GM12865 (cell line): Measurements from ENCODE around the gene AP1S1.

ENCODE experiments used
- DNase-seq: peaks from one replicate; pipeline ENCODE4 v3.0.0; 2010; ENCODE audit warnings: low read depth
- H3K4me3 ChIP-seq: 2 replicates; pipeline ENCODE4 v1.5.1; 2011; ENCODE audit warnings: mild to moderate bottlenecking, low read depth, low read length, control low read depth
- CTCF ChIP-seq: IDR thresholded peaks from 2 replicates; pipeline ENCODE4 v1.5.1; 2011; ENCODE audit warnings: low read length, control low read depth, low read depth, inconsistent platforms; ENCODE audit not compliant: insufficient read depth; ENCODE audit errors: missing control alignments

AP1S1 gene

DNA sequence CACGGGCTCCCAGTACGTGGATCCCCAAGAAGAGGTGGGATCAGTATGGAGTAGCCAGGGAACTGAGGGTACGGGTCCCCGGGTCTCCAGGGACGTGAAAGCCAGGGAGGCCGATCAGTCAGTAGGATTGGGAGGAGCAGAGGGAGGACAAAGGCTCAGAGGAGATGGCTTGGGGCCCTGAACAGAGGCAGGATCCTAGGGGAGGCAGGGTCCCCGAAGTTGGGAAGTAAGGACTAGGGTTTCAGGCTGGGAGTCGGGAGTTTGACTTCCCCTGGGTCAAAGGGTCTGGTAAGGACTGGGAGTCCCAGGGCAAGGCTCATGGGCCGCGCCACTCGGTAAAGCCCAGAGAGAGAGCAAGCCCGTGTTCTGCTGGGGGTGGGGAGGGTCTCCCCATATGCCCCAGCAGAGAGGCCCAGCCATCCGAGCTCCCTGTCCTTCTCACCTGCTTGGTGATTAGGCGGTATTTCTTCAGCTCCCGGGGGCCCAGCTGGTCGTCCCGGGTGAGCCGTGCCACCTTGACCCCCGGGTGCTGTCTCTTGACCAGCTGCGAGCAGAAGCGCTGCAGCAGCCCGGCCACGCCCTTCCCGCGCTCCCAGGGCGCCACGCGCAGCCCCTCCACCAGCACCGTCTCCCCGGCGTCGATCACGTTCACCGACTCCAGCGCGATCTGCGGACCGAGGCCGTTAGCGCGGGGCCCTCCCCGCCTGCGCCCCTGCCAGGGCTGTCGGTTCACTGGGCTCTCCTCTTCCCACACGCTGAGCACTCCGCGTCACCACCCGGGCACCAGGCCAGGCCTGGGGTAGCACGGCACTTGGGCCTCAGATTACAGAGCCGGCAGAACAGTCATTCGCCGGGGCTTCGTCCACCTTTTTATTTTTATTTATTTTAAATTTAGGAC is 18.8 kb downstream of the AP1S1 start:
- no peak for DNase-seq
- no peak for TF ChIP-seq CTCF
- no peak overlapping the region for H3K4me3 ChIP-seq

- no peak for TF ChIP-seq CTCF
- DNase-seq = peak; percentile 73
- no peak overlapping the region for H3K4me3 ChIP-seq
Measured at GRCh38 chr7:101173752-101174244, 19.5 kb downstream of the AP1S1 start.

DNA sequence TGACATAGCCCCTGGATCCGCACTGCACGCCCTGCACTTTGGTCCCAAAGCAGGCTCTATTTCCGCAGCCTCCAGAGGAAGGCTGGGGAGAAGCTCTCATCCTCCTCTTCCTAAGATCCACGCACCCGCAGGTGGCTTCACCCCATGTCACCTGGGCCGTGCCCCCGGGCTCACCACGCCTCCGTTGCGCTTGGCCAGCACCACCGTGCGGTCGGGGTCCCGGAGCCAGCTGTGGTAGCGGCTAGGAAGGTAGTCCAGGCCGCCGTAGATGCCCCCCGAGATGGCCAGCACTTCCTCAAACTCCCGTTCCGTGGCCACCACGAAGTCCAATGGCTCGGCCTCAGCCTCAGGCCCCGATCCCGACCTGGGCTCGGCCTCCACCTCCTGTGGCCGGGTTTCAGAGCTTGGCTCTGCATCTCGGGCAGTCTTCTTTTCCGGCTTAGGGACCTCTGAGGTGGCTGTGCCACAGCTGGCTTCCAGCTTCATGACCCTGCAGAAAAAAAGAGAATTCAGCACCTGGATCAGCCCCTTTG is 20.1 kb downstream of the AP1S1 start:
- no peak overlapping the region for H3K4me3 ChIP-seq
- no peak for DNase-seq

GRCh38 chr7:101175664-101176063 is 21.4 kb downstream of the AP1S1 start:
- no peak for TF ChIP-seq CTCF
- no peak overlapping the region for H3K4me3 ChIP-seq
- no peak for DNase-seq

More for the DNA sequence above, 20.1 kb downstream of the AP1S1 start:
- TF ChIP-seq CTCF = no peak

DNA sequence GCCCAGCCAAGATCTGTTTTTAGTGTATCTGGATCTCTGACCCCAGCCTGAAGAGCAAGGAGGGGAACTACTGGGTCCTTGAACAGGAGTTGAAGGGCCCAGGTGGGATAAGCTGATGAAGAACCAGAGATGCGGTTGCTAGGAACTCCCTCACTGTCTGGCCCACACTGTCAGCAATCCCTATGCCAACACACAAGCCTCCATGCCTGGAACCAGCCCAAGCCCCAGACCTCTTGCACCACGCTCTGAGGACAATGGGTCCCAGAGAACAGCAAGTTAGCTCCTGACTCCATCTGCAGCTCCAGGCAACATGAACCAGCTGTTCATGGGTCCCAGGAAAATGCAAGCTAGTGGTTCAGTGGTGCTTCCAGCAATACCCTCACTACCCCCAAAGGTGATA is 23.4 kb downstream of the AP1S1 start:
- DNase-seq = no peak
- TF ChIP-seq CTCF = no peak
- no peak overlapping the region for H3K4me3 ChIP-seq

GRCh38 chr7:101179117-101179516 is 24.8 kb downstream of the AP1S1 start:
- H3K4me3 ChIP-seq = no peak overlapping the region
- no peak for TF ChIP-seq CTCF
- DNase-seq = no peak
